Measurements from ENCODE around the gene PPP2R5E. TPM values are rescaled to one million over a fixed set of nuclear protein-coding genes. Genes with fewer than 3 reads are reported as not detected.

PPP2R5E gene
- total RNA-seq, 3 donors from 2014 or later: 23.0 to 29.9 (median 23.6) TPM

GRCh38 chr14:63343878-63344277 is 199.3 kb downstream of the PPP2R5E start:
- intact Hi-C loops (cut with DNase I; ENCODE audit: low total_unique reads): no loop called here

GRCh38 chr14:63342371-63342770 is 200.8 kb downstream of the PPP2R5E start:
- intact Hi-C loops (cut with DNase I; ENCODE audit: low total_unique reads): no loop called here
- no peak overlapping the region for H3K27ac ChIP-seq

More at GRCh38 chr14:63343878-63344277, 199.3 kb downstream of the PPP2R5E start:
- no peak for DNase-seq (ENCODE audit: low spot score in 2 of 2)
- Histone ChIP-seq H3K4me3 (no peak overlapping the region), H3K4me1 (no peaks in the 10 kb centered on the region), H3K27ac (no peak overlapping the region), H3K9me3 (no peaks in the 10 kb centered on the region), H3K36me3 (no peaks in the 10 kb centered on the region), H3K27me3 (no peaks in the 10 kb centered on the region)
- TF ChIP-seq CTCF (IDR thresholded peaks at IDR 0.05): no peak
- no peak for TF ChIP-seq POLR2A (IDR thresholded peaks at IDR 0.05)
- no peak for TF ChIP-seq POLR2AphosphoS5 (IDR thresholded peaks at IDR 0.05)

GRCh38 chr14:63328787-63329737 is 214.1 kb downstream of the PPP2R5E start:
- no peaks in the 10 kb centered on the region for H3K27me3 ChIP-seq
- no peaks in the 10 kb centered on the region for H3K36me3 ChIP-seq
- intact Hi-C loops (cut with DNase I; ENCODE audit: low total_unique reads): no loop called here
- TF ChIP-seq POLR2A (IDR thresholded peaks at IDR 0.05): no peak
- no peak overlapping the region for H3K27ac ChIP-seq
- no peaks in the 10 kb centered on the region for H3K4me1 ChIP-seq
- no peaks in the 10 kb centered on the region for H3K9me3 ChIP-seq
- DNase-seq (ENCODE audit: low spot score in 2 of 2): no peak
- no peak overlapping the region for H3K4me3 ChIP-seq

More at GRCh38 chr14:63342371-63342770, 200.8 kb downstream of the PPP2R5E start:
- Histone ChIP-seq H3K27me3 (no peaks in the 10 kb centered on the region), H3K4me1 (no peaks in the 10 kb centered on the region), H3K9me3 (no peaks in the 10 kb centered on the region), H3K36me3 (no peaks in the 10 kb centered on the region), H3K4me3 (no peak overlapping the region)
- no peak for DNase-seq (ENCODE audit: low spot score in 2 of 2)
- TF ChIP-seq CTCF (IDR thresholded peaks at IDR 0.05) (no peak), POLR2AphosphoS5 (IDR thresholded peaks at IDR 0.05) (no peak), POLR2A (IDR thresholded peaks at IDR 0.05) (no peak)

GRCh38 chr14:63326840-63327239 is 216.3 kb downstream of the PPP2R5E start:
- intact Hi-C loops (cut with DNase I; ENCODE audit: low total_unique reads): no loop called here
- DNase-seq (ENCODE audit: low spot score in 2 of 2): no peak
- no peaks in the 10 kb centered on the region for H3K27me3 ChIP-seq
- H3K4me1 ChIP-seq: no peaks in the 10 kb centered on the region
- TF ChIP-seq POLR2A (IDR thresholded peaks at IDR 0.05): no peak
- TF ChIP-seq POLR2AphosphoS5 (IDR thresholded peaks at IDR 0.05): no peak
- no peak for TF ChIP-seq CTCF (IDR thresholded peaks at IDR 0.05)
- H3K36me3 ChIP-seq: no peaks in the 10 kb centered on the region
- H3K27ac ChIP-seq: no peak overlapping the region
- no peak overlapping the region for H3K4me3 ChIP-seq
- no peaks in the 10 kb centered on the region for H3K9me3 ChIP-seq

- no peaks in the 10 kb centered on the region for H3K36me3 ChIP-seq
- intact Hi-C loops (cut with DNase I; ENCODE audit: low total_unique reads): no loop called here
- H3K27ac ChIP-seq: no peak overlapping the region
- no peaks in the 10 kb centered on the region for H3K27me3 ChIP-seq
- no peak for DNase-seq (ENCODE audit: low spot score in 2 of 2)
- no peaks in the 10 kb centered on the region for H3K4me1 ChIP-seq
- no peak for TF ChIP-seq POLR2A (IDR thresholded peaks at IDR 0.05)
- no peak for TF ChIP-seq POLR2AphosphoS5 (IDR thresholded peaks at IDR 0.05)
- TF ChIP-seq CTCF (IDR thresholded peaks at IDR 0.05): no peak
- no peak overlapping the region for H3K4me3 ChIP-seq
- no peaks in the 10 kb centered on the region for H3K9me3 ChIP-seq
Observed at GRCh38 chr14:63322897-63323573, 220.1 kb downstream of the PPP2R5E start.

All from breast epithelium (tissue), 4 donors.